ENCODE data around the gene TCP10L. TPM values are rescaled to one million over a fixed set of nuclear protein-coding genes. Genes with fewer than 3 reads are reported as not detected.
A peak's percentile ranks its signal among the peaks of the same experiment; 100 is the strongest.

Gene TCP10L
- total and polyA plus RNA-seq, 2 of the 8 experiments (the other 6 are each of a cell fraction or from before 2014, with no cell fraction given), result 0.45 to 0.99 TPM

- peak; percentile 53; the same call in 1 of the 2 replicates for TF ChIP-seq TAF1 (IDR thresholded peaks at IDR 0.05; ENCODE audit: low read depth, low read length)
Measured at GRCh38 chr21:32604464-32604863, 19.1 kb upstream of the TCP10L start (continued).

Measured in H1 (cell line).